Stimulated activated CD8-positive, alpha-beta memory T cell treated with anti-CD3 and anti-CD28 coated beads, Interleukin-4, amount 100 ng/mL, for 24 hours (primary cell): Measurements from ENCODE around the gene RHBG.

Experiments
- DNase-seq: peaks from one replicate; pipeline ENCODE4 v3.0.0-alpha.2; 2020; ENCODE audit warnings: low read depth

RHBG gene

GRCh38 chr1:156424806-156425432 lies 55.9 kb downstream of the RHBG start:
- DNase-seq: no peak

GRCh38 chr1:156425943-156426342 lies 56.9 kb downstream of the RHBG start:
- no peak for DNase-seq

- DNase-seq: no peak
These were observed 58.9 kb downstream of the RHBG start for GRCh38 chr1:156427957-156428356.

DNA sequence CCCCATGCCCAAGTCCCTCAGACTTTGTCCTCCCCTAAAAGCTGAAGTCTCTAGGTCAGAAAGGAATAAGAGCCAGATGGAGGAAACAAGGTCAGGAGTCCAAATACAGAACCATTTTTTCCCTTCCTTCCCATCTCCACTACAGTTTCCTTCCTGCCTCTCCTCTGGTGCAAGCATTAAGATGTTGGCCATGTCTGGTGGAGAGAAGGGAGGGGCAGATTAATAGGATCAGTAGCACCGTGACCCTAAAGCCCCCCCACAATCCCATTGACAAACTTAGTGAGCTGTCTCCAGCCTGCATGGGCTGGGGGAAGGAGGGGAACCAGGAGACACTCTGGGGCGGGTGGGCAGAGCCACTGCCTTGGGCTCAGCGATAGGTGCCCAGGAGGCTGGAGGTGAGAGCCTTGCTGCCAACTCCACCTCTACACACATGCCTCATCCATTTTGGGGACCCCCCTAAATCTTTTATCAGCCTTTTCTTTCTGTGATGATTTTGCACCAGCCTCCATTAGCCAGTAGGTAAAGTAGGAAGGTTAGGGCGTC lies 59.8 kb downstream of the RHBG start:
- DNase-seq: no peak

DNA sequence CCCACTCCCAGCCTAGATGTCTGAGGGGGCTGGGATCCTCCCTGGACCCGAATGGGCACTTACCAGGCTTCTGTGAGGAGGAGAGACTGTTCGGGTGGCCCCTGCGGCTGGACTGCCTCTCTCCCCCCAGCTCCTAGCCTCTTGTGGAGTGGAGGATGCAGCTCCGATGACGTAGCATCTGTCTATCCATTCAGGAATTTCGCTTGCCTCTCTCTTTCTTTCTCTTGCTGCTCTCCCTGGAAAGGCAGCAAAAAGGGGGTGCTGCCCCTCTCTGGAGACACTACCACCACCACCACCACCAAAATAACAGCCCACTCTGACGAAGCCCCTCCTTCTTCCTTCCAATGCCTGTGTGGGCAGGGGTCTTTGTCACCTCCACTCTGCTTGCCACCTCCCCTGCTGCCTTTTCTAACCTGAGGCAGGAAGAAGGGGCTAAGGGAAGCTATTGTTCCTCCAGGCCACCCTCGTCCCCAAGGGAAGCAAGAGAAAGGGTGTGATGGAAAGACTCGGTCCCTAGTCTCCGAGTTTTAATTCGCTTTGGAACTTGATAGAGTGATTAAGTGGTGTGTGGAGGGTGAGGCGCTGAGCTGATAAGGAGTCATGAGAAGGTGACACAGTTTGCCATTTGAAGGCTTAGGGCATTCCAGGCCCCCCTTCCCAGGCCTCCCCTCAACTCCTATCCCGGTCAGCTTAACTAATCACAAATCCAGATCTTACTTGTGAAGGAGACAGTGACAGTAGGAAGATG lies 60.5 kb downstream of the RHBG start:
- DNase-seq: no peak

GRCh38 chr1:156430303-156430702 lies 61.3 kb downstream of the RHBG start:
- no peak for DNase-seq

- DNase-seq: no peak
These were observed 61.9 kb downstream of the RHBG start for GRCh38 chr1:156430866-156431265.

GRCh38 chr1:156431366-156431765 lies 62.4 kb downstream of the RHBG start:
- DNase-seq: no peak

GRCh38 chr1:156431769-156432668 lies 63.0 kb downstream of the RHBG start:
- DNase-seq: no peak

GRCh38 chr1:156432669-156433018 lies 63.6 kb downstream of the RHBG start:
- DNase-seq: no peak

GRCh38 chr1:156433032-156433431 lies 64.0 kb downstream of the RHBG start:
- DNase-seq: no peak

GRCh38 chr1:156433602-156434001 lies 64.6 kb downstream of the RHBG start:
- no peak for DNase-seq
